ENCODE results near the gene BPTF.
"Not testable (repeated sequence)": the region's sequence is repeated elsewhere in the genome, so short reads cannot be mapped to it uniquely, and the experiment has no call there.

Gene BPTF

GRCh38 chr17:67891481-67892119 is 66.3 kb downstream of the BPTF start:
- no peak for DNase-seq (ENCODE audit: low read depth in 2 of 2)

- no peak for DNase-seq (ENCODE audit: low read depth in 2 of 2)
These were observed 77.4 kb downstream of the BPTF start for GRCh38 chr17:67902511-67903231.

- DNase-seq (ENCODE audit: low read depth in 2 of 2) = not testable (repeated sequence)
These were observed 80.0 kb downstream of the BPTF start for GRCh38 chr17:67905298-67905697.

DNA sequence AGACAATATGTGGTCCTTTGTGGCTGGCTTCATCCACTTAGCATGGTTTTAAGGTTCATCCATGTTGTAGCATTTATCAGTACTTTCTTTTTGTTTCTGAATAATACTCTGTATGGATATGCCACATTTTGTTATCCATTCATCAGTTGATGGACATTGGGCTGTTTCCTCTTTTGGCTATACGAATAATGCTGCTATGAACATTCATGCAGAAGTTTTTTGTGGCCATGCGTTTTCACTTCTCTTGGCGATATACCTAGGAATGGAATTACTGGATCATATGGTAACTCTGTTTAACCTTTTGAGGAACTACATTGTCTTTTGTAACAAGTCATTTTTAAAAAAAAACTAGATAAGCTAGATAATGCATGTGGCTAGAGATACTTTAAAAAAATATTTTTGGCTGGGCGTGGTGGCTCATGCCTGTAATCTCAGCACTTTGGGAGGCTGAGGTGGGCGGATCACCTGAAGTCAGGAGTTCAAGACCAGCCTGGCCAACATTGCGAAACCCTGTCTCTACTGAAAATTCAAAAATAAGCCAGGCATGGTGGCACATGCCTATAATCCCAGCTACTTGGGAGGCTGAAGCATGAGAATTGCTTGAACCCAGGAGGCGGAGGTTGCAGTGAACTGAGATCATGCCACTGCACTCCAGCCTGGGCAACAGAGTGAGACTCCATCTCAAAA is 85.0 kb downstream of the BPTF start:
- DNase-seq (ENCODE audit: low read depth in 2 of 2) = not testable (repeated sequence)

DNA sequence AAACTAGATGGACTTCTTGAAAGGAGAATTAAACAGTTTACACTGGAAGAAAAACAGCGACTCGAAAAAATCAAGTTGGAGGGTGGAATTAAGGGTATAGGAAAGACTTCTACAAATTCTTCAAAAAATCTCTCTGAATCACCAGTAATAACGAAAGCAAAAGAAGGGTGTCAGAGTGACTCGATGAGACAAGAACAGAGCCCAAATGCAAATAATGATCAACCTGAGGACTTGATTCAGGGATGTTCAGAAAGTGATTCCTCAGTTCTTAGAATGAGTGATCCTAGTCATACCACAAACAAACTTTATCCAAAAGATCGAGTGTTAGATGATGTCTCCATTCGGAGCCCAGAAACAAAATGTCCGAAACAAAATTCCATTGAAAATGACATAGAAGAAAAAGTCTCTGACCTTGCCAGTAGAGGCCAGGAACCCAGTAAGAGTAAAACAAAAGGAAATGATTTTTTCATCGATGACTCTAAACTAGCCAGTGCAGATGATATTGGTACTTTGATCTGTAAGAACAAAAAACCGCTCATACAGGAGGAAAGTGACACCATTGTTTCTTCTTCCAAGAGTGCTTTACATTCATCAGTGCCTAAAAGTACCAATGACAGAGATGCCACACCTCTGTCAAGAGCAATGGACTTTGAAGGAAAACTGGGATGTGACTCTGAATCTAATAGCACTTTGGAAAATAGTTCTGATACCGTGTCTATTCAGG is 85.9 kb downstream of the BPTF start:
- no peak for DNase-seq (ENCODE audit: low read depth in 2 of 2)

- no peak for DNase-seq (ENCODE audit: low read depth in 2 of 2)
These were observed 86.8 kb downstream of the BPTF start for GRCh38 chr17:67912088-67912487.

- no peak for DNase-seq (ENCODE audit: low read depth in 2 of 2)
These were observed 87.4 kb downstream of the BPTF start for GRCh38 chr17:67912656-67913055.

- DNase-seq (ENCODE audit: low read depth in 2 of 2) = no peak
These were observed 94.9 kb downstream of the BPTF start for GRCh38 chr17:67920212-67920611.

DNA sequence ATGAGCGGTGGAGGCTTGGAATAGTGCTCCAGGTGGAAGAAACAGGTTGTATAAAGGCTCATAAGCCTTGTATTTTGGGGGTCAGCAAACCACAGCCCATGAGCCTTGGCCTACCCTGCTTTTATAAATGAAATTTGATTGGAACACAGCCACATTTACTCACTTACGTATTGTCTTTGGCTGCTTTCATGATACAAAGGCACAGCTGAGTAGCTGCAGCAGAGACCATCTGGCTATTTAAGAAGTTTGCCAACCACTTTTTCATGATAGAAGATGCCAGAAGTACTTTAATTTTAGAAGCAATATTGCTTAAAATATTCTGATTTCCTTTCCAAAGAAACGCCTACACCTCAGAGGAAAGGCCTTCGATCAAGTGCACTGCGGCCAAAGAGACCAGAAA is 97.2 kb downstream of the BPTF start:
- DNase-seq (ENCODE audit: low read depth in 2 of 2) = no peak

DNA sequence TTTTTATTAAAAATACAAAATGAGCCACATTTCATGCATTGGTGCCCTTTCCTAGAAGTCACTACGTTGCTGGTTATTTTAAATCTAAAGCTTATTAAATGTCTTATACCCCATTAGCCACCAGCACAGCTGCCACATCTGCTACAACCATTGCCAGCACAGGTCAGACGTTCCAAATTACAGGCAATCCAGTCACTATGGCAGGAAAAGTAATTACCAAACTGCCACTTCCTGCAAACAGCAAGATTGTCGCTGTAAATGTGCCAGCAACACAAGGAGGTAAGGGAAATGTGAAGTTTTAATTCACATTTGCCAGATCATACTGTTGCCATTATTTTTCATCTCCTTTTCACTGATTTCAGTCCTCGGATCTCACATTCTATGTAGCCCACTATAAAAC is 103.5 kb downstream of the BPTF start:
- not testable (repeated sequence) for DNase-seq (ENCODE audit: low read depth in 2 of 2)

DNA sequence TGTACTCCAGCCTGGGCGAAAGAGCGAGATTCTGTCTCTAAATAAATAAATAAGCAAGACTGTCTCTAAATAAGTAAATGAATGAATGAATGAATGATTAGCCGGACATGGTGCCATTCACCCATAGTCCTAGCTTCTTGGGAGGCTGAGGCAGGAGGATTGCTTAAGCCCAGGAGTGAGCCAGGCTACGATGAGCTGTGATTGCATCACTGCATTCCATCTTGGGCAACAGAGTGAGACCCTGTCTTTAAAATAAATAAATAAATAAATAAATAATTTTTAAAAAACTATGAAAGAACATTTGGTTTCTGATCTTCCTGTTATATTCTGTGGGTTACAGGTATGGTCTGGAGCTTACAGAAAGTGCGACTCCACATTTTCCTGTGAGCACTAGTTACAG is 105.9 kb downstream of the BPTF start:
- DNase-seq (ENCODE audit: low read depth in 2 of 2) = no peak

DNA sequence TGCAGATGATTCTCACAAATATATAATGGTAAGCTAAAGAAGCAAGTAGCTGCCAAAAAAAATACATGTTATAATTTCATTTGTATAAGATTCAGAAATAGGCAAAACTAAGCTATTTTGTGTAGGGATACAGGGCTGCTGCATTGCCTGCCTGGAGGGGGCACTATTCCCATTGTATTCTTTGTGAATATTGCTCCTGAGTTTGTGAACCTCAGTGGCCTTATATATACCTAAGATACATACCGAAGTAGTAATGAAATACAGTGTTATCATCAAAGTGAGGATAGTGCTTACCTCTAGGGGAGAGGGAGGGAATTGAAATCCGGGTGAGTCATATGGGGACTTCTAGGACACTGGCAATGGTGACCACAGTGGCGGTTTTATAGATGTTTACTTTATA is 117.5 kb downstream of the BPTF start:
- no peak for DNase-seq (ENCODE audit: low read depth in 2 of 2)

DNA sequence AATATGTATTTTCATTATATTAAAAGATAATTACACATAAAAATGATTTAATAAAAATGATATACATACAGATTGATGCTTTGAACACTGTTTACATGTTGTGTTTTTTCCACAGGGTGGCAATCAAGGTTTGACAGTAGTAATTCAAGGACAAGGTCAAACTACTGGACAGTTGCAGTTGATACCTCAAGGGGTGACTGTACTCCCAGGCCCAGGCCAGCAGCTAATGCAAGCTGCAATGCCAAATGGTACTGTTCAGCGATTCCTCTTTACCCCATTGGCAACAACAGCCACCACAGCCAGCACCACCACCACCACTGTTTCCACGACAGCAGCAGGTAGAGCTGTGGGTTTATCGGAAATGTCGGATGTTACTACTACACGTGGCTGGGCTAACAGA is 118.7 kb downstream of the BPTF start:
- no peak for DNase-seq (ENCODE audit: low read depth in 2 of 2)

DNA sequence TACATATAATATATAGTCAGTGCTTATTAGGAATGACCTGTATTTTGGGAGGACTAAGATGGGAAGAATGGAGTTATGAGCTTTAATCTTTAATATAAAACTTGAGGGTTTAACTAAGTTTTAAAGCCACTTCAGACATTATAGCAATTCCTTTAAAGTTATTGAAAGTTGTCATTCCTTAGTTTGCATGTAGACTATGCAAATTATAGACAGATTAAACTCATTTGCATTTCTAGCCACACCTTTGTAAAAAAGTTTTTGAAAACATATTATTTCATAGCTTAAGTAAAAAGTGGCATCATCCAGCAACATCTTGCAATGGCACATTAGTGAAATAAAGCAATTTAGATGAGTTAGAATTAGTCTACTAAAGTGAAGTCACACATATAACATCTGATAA is 121.2 kb downstream of the BPTF start:
- DNase-seq (ENCODE audit: low read depth in 2 of 2) = no peak

DNA sequence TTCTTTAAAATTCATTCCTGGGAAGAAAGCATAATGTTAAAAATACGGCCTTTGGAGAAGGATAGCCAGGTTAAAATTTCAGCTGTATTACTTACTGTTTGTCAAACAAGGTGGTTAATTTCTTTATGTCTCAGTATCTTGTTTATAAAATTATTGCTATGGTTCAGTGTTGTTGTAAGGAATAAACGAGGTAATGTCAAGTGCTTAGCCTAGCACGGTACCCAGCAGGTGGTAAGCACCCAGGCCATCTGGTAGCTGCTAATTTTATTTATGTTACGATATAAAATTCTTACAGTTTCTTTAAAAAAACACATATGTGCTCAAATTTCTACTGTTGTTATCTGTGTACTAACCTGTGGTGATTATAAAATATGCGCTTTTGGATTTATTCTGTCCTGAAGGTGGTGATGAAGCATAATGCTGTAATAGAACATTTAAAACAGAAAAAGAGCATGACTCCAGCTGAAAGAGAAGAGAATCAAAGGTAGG is 122.1 kb downstream of the BPTF start:
- no peak for DNase-seq (ENCODE audit: low read depth in 2 of 2)

GRCh38 chr17:67950945-67951344 is 125.6 kb downstream of the BPTF start:
- DNase-seq (ENCODE audit: low read depth in 2 of 2) = no peak

GRCh38 chr17:67959510-67959909 is 134.2 kb downstream of the BPTF start:
- no peak for DNase-seq (ENCODE audit: low read depth in 2 of 2)

DNA sequence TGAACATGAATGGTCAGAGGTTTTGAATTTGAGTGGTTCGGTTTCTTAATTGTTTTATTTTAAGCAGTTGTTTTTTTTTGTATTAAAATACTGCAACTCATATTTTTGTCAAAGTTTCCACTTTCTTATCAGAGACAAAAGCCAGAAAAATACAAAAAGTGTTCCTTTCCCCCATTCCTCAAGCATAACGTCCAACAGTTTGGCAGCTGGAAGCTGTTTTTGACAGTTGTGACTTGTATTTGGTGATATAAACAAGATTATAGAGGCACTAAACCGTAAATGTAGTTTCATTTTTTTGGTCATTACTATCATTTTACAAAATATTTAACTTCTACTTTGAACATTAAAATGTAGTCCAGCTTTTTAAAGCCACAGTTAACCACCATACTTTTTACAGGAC is 135.0 kb downstream of the BPTF start:
- not testable (repeated sequence) for DNase-seq (ENCODE audit: low read depth in 2 of 2)

- not testable (repeated sequence) for DNase-seq (ENCODE audit: low read depth in 2 of 2)
These were observed 136.9 kb downstream of the BPTF start for GRCh38 chr17:67962156-67962555.

- peak; percentile 42 to 53 for DNase-seq (ENCODE audit: low read depth in 2 of 2)
These were observed 137.9 kb downstream of the BPTF start for GRCh38 chr17:67963145-67963572.

GRCh38 chr17:67970783-67971182 is 145.5 kb downstream of the BPTF start:
- DNase-seq (ENCODE audit: low read depth in 2 of 2) = no peak

- DNase-seq (ENCODE audit: low read depth in 2 of 2) = no peak
These were observed 148.9 kb downstream of the BPTF start for GRCh38 chr17:67974185-67974584.

All from stimulated activated CD8-positive, alpha-beta memory T cell treated with anti-CD3 and anti-CD28 coated beads, Interleukin-2, amount 100 ng/mL, for 1 hour (primary cell).